GM18511 (cell line): ENCODE data around the gene BCLAF3.

ENCODE experiments used
- ATAC-seq: cut with Tn5 transposase; IDR thresholded peaks from one replicate; pipeline ENCODE4 v1.9.1; 2021; ENCODE audit warnings: mild to moderate bottlenecking, moderate library complexity; ENCODE audit not compliant: unreplicated experiment

BCLAF3 gene

DNA sequence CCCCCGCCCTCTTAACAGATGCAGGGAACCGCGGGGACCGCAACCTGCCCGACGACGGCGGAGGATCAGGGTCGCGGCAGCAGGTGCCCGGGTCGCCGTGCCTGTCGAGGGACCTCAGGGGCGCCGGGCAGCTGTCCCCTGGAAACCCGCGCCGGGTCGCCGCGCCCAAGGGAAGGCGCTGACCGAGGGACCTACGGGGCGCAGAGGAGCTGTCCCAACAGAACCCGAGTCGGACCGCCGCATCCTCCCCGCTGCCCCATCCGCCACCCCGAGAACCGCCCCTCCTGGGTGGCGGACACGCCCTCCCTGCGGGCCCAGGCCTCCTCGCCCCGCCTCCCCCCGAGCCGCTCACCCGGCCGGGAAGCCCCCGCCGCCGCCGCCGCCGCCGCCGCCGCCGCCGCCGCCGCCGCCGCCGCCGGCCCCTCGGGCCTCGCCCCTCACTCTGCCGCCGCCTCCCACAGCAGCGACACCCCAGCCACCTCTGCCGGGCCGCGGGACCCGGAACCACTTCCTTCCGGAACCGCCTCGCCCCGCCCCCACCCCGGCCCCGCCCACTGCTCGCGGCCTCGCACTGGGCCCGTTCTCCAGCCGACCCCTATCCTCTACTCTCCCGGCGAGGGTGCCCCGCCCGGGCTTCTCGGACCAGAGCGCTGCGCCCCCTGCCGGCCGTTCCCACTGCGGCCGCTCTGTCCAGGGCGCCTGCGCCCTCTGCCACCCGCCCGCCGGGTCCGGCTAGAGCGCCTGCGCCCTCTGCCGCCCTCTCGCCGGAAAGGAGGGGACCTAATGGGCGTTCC, at the start of gene BCLAF3:
Gene BCLAF3 (minus strand): TSS at position 506 of the 794 bp plus-strand sequence. CDS start 20,797 bp downstream, outside the sequence.
- peak; percentile 85 for ATAC-seq

DNA sequence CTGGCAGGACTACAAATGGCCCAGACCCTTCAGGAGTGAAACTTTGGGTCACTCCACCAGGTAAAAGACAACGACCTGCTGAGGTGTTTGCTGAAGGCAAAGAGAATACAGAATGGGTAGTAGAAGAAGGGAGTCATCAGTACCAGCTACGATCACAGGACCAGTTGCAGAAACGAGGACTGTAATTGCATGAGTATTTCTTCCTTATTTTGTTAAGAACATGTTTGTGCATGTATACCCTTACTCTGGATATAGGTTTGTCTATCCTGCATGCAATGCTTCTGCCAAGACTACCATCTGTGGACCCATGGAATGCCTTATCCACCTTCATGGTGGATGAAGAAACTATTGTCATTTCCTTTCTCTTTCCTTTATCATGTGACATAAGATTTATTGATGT, 48.1 kb upstream of the BCLAF3 start:
- no peak for ATAC-seq

GRCh38 chrX:20037186-20037585, 46.3 kb upstream of the BCLAF3 start:
- ATAC-seq = no peak

- no peak for ATAC-seq
Observed at GRCh38 chrX:20032201-20032600, 41.3 kb upstream of the BCLAF3 start.

DNA sequence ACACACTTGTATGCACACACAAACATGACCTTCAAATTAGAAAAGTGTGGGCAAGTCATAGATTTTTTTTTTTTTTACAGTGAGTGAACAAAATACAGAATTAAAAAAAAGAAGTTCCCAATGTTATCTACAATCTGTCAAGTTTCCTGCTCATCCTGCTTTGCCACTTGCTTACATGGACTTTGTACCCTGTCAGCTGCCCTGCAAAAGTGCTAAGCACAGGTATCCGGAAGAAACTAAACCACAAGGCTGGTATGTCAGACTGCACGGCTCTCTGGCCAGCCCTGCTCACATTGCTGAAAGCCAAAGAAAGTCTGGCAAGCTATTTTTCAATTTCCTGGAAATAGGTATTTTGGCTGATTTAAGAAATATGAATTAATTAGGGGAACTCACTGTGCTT, 38.9 kb upstream of the BCLAF3 start:
- ATAC-seq = no peak

DNA sequence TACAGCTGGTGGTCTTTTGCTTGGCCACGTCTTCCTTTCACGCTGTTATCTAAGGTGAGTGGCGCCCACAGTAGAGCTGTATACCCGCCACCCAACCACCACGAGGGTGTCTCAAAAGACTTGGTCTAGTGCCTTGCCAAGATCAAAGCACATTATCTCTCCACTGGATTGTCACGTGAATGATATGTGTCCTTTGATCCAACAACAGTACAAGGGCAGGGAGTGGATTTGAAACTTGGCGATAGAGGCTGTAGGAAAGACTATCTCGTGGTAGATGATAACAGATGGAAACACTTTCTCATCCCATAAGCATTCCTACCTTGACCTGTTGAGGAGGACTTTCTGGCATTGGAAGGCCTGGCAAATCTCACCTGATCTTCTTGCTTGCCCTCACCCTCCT, 37.7 kb upstream of the BCLAF3 start:
- no peak for ATAC-seq

GRCh38 chrX:20026278-20026677, 35.4 kb upstream of the BCLAF3 start:
- ATAC-seq = no peak

DNA sequence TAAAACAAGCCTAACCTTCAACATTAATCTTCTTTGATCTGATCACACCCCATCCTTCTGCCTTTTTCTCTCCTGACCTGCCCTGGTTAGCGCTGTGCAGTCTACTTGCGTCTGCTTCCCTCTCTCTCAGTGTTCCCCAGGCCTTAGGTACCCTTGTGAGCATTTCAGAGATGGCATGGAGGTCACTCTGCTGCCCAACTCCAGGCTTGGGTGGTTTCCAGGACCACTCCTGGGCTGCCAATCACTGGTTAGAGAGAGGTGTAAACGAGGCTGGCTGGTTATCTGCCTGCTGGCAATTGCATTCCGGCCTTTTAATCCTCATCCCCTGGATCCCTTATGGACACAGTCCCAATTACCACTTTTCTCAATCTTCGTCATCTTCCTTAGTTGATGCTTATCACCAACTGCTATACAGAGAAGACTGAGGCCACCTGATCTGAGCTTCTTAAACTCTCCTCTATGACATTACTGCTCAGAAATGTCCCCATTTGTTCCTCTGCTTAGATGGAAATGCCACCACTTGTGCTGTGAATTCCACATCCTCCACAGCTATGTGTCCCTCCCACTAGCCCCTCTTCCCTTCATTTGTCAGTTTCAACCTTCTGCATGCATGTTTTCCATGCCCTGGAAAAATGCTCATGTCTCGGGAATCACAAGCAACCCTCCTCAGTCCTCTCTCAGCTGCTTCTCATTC, 29.0 kb upstream of the BCLAF3 start:
- no peak for ATAC-seq

GRCh38 chrX:20016616-20016945, 25.7 kb upstream of the BCLAF3 start:
- no peak for ATAC-seq

GRCh38 chrX:20015945-20016615, 25.2 kb upstream of the BCLAF3 start:
- ATAC-seq = no peak

DNA sequence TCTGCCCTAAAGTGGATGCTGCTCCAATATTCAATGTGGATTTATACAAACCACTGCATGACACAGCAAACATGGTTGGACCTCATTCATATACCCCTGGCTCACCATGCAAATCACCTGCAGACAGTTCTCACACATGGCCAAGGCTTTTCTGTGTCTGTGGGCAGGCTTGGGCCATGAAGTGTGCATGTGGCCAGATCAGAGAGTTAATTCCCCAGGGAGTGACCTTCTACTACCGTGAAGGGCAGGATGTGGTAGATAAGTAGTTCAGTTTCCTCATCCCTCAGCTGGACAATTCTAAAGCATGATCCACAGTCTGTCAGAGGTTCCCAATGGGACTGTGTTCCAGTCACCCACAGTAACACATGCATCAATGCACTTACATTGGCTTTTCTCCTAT, 24.6 kb upstream of the BCLAF3 start:
- no peak for ATAC-seq

DNA sequence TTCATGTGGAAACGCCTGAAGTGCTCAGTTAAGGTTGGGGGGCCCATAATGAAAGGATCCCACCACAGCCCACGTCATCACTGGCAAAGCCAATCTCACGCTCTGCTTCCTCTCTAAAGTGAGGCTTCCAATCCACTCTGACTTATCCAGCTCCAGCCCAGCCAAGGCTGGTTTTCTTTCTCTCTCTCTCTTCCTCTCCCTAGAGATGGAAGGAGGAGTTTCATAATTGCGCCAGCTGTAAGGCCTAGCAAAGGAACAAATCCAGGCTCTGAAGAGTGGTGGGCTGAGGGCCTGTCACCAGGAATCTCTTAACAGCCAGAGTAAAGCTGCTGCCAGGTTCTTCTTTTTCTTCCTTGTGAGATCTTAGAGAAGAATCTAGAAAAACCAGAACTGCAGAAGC, 20.7 kb upstream of the BCLAF3 start:
- no peak for ATAC-seq

DNA sequence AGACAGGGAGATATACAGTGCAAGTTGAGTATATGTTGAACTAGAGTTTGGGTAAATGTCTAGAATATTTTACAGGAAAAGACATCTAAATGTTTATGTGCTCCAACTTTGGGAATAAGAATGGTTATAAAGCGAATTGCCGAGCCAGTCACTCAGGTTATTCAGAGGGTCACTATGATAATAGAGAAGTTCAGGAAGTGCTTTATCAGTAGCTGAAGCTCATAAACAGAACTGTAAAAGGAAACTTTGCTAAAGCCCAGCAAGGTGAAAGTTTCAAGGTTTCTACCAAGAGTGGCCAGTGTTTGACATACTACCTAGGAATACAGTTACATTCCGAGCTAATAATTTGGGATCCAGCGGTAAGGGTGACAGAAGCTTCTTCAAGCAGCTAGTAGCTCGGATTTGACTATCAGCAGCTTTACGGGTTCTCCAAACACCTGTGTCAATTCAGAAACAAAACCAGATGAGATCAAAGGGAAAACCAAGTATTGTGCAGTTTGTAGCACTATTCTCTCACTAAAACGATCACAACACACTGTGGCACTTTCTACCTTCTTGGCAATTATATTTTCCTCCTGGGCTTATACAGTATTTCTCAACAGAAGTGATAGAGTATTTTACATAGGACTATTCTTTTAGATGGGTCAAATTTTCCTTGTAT, 17.2 kb upstream of the BCLAF3 start:
- ATAC-seq = no peak

DNA sequence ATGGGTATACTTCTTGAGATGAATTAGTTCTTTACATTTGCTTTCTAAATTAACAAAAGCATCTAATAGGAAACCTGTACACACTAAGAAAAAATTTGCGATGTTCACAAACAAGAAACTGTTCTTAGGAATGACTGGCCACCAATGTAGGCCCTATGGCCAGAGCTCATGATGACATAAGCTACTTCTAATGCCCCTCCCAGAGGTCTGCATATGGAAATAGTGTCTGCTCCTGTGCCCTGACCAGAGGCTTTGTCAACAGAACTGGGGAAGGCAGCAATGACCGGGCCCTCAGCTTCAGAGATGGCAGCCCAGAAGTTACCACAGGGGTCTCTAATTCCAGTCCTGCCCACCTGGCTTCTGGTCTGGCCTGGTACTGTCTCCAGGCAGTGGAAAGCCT, 15.0 kb upstream of the BCLAF3 start:
- no peak for ATAC-seq

- ATAC-seq = no peak
Observed at GRCh38 chrX:20001588-20001987, 10.7 kb upstream of the BCLAF3 start.

- ATAC-seq = no peak
Observed at GRCh38 chrX:19991350-19991718, 473 bp upstream of the BCLAF3 start.

DNA sequence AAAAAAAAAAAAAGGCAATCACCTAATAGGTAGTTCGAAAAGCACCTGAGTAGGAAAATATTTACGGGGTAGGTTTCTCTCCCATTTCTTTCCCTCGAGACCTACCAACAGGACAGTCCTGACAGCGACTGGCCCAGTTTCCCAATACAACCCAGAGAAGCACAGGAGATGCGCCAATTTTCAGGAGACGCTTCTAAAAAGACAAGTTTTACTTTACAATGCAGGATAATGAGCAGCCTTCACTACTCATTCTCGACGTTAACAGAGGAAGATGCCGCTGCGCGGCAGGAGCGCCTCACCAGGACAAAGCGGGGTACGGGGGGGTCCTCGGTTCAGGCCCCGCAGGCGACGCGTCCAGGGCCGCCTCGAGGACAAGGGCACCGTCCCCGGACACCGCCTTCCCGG, 708 bp downstream of the BCLAF3 start:
- peak; percentile 31 for ATAC-seq

DNA sequence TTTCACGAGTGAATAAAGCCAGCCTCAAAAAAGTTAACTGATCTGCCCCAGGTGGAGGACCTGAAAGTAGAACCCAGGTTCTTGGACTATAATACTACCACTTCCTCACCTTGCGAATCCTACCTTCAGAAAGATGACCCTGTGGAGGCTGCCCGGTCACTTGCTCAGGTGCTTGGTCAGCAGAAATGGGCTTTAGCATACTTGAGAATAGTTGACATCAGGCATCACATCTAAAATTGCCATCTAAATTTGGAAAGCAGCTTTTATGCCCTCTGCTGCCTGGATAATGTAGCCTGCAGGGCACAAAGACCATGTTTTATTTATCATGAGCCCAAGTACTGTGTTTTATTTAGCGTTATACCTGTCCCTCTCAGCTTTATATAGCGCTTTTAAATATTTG, 3.0 kb downstream of the BCLAF3 start:
- no peak for ATAC-seq

GRCh38 chrX:19986531-19986930, 4.3 kb downstream of the BCLAF3 start:
- ATAC-seq = no peak

- ATAC-seq = no peak
Observed at GRCh38 chrX:19981947-19982346, 8.9 kb downstream of the BCLAF3 start.

GRCh38 chrX:19975845-19976244, 15.0 kb downstream of the BCLAF3 start:
- ATAC-seq = no peak

DNA sequence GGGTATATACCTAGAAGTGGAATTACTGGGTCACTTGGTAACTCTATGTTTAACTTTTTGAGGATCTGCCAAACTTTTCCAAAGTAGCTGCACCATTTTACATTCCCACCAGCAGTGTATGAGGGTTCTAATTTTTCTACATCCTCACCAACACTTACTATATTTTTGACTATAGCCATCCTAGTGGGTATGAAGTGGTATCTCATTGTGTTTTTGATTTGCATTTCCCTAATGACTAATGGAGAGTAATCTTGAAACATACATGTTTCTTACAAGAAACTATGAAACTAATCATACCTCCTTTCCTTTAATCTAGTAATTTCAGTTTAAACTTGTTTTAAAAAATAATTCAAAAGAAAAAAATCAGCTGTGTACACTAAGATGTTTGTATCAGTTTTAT, 17.9 kb downstream of the BCLAF3 start:
- ATAC-seq = no peak
